ENCODE results near the gene TFAP2A.
A peak's percentile ranks its signal among the peaks of the same experiment; 100 is the strongest.

The TFAP2A gene

DNA sequence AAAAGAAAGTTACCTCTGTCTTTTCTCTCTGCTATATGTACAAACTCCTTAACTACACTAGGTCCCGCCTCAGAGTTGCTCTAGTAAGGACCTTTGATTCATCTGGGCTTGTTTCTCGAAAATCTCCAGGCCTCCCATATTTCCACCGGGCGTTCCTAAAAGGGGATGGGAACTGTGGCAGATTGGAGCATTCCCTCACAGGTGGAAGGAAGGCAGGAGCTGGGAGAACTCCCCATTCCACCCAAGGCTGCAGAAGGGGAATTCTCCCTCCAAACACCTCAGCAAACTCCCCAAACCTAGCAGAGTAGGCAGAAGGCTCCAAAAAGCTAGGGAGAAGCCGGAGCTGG is 1.6 kb upstream of the TFAP2A start:
- no peak overlapping the region for H3K4me3 Mint-ChIP-seq
- peaks cover 100% of the 10 kb centered on the region for H3K27me3 Mint-ChIP-seq (ENCODE audit: low read depth, poor library complexity)
- no peaks in the 10 kb centered on the region for H3K36me3 Mint-ChIP-seq (ENCODE audit: low read depth)
- H3K4me1 Mint-ChIP-seq, result peaks cover 57% of the 10 kb centered on the region
- no peaks in the 10 kb centered on the region for H3K9me3 Mint-ChIP-seq
- TF ChIP-seq, protein P1, sequence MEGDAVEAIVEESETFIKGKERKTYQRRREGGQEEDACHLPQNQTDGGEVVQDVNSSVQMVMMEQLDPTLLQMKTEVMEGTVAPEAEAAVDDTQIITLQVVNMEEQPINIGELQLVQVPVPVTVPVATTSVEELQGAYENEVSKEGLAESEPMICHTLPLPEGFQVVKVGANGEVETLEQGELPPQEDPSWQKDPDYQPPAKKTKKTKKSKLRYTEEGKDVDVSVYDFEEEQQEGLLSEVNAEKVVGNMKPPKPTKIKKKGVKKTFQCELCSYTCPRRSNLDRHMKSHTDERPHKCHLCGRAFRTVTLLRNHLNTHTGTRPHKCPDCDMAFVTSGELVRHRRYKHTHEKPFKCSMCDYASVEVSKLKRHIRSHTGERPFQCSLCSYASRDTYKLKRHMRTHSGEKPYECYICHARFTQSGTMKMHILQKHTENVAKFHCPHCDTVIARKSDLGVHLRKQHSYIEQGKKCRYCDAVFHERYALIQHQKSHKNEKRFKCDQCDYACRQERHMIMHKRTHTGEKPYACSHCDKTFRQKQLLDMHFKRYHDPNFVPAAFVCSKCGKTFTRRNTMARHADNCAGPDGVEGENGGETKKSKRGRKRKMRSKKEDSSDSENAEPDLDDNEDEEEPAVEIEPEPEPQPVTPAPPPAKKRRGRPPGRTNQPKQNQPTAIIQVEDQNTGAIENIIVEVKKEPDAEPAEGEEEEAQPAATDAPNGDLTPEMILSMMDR (IDR thresholded peaks at IDR 0.05), result no peak
- H3K27ac Mint-ChIP-seq, result no peak overlapping the region
- no peak for DNase-seq

DNA sequence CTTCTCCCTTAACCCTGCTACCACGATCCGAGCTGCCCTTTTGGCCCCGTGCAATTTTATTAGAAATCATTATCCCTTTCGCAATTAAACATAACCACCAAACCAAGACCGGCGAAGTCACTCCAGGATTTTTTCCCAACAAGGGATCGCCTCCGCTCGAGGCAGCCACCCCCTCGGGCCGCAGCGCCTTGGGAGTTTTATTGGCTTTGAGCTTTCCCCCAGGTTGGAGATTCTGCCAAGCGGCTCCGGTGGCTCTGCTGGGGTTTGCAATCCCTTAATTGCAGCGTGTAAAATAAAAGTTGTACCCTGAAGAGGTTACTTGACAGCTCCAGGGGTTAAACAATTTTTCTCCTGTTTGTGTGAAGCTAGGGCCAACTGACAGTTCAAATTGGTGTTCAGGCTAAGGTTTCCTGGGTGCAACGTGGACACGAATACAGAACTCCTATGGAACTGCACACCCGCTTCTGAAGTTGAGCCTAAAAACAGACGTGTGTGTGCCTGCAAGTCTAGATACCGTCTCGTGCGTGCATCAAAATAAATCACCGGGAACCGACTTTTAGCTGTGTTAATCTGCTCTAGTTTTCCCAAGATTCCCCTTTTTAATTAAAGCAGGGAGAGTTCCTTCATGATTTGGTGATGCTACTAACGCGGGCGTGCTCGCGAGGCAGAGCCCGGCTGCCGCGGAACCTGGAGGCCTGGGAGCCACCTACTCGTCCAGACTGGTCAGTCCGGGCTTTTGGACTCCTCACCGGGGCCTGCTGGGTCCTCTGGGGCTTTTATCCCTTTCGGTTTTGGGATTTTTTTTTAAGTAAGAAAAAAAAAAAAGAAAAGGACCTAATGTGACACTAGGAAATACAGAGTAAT is 975 bp upstream of the TFAP2A start:
- TF ChIP-seq, protein P1 (IDR thresholded peaks at IDR 0.05), result no peak
- Mint-ChIP-seq H3K4me3 (peak overlapping the region; percentile 67), H3K27ac (no peak overlapping the region), H3K4me1 (peaks cover 61% of the 10 kb centered on the region), H3K9me3 (no peaks in the 10 kb centered on the region), H3K36me3 (ENCODE audit: low read depth) (no peaks in the 10 kb centered on the region), H3K27me3 (ENCODE audit: low read depth, poor library complexity) (peaks cover 100% of the 10 kb centered on the region)
- DNase-seq, result no peak

DNA sequence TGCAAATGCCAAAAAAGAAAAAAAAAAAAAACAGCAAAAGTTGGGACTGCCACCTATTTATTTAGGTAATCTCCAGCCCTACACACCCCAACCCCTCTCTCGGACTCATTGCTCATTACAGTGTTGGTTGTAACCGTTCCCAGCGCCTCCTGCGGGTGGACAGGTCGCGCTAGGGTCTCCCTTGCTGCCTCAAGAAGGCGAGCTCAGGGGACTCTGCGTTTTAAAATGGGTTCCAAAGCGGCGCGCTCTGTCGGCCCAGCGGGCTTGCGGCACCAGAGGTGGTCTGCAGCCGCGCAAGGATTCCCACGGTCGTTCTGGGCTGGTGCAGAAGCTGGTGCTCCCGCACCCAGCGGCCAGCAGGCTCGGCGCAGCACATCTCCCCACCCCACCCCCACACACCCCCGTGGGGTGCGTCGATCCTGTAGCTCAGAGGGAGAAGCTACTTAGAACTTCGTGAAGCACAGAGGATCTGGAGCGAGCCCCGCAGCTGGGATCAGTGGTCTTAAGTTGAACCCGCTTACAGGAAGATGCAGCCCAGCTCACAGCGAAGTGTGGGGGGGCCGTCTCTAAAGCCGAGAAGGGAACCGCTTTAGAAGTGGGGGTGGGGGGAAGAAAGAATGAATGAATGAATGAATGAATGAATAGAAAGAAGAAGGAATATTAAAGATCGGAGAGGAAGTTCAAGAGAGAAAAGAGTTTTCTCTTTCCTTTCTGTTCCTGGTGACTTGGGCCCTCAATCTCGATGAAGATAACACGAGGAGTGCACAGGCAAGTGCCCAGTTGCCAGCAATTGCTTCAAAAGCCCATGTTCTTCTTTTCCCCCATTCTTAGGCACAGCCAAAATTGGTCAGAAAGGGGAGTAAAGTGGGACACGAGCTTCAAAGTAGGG is 780 bp downstream of the TFAP2A start:
- Mint-ChIP-seq H3K27me3 (ENCODE audit: low read depth, poor library complexity) (peaks cover 100% of the 10 kb centered on the region), H3K4me1 (peaks cover 54% of the 10 kb centered on the region), H3K27ac (no peak overlapping the region), H3K36me3 (ENCODE audit: low read depth) (no peaks in the 10 kb centered on the region), H3K9me3 (peaks cover 15% of the 10 kb centered on the region), H3K4me3 (peak overlapping the region; percentile 76)
- peak; percentile 46 for DNase-seq
- TF ChIP-seq, protein P1 (IDR thresholded peaks at IDR 0.05), result no peak

DNA sequence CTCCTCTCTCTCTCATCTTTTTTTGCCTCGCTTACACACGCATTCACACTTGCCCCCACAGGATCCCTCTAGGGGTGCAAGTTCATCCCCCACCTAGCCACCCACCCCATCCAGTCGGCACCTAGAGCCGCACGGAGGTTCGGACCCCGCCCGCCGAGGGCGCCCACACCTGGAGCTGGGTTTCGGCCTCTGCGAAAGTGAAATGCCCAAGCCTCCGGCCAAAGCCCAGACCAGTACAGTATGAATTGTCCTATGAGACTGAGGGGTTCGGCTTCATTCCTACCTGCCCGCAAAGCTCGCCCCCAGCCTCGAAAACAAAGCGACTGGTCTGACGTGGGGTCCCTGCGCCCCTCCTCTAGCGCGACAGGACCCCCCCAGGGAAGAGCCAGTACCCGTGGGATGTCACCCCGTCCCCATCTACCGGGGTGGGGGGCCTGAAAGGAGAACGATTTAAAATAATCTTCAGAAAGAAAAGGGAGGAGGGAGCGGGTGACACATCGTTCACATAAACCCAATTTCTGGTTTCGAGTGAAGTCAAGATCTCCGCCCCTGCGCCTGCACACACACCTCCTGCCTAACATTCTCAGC is 1.5 kb downstream of the TFAP2A start:
- peaks cover 54% of the 10 kb centered on the region for H3K4me1 Mint-ChIP-seq
- H3K9me3 Mint-ChIP-seq, result peaks cover 15% of the 10 kb centered on the region
- peaks cover 100% of the 10 kb centered on the region for H3K27me3 Mint-ChIP-seq (ENCODE audit: low read depth, poor library complexity)
- peak overlapping the region; percentile 76 for H3K4me3 Mint-ChIP-seq
- peak overlapping the region; percentile 84 for H3K27ac Mint-ChIP-seq
- DNase-seq, result no peak
- TF ChIP-seq, protein P1 (IDR thresholded peaks at IDR 0.05), result no peak
- H3K36me3 Mint-ChIP-seq (ENCODE audit: low read depth), result no peaks in the 10 kb centered on the region

DNA sequence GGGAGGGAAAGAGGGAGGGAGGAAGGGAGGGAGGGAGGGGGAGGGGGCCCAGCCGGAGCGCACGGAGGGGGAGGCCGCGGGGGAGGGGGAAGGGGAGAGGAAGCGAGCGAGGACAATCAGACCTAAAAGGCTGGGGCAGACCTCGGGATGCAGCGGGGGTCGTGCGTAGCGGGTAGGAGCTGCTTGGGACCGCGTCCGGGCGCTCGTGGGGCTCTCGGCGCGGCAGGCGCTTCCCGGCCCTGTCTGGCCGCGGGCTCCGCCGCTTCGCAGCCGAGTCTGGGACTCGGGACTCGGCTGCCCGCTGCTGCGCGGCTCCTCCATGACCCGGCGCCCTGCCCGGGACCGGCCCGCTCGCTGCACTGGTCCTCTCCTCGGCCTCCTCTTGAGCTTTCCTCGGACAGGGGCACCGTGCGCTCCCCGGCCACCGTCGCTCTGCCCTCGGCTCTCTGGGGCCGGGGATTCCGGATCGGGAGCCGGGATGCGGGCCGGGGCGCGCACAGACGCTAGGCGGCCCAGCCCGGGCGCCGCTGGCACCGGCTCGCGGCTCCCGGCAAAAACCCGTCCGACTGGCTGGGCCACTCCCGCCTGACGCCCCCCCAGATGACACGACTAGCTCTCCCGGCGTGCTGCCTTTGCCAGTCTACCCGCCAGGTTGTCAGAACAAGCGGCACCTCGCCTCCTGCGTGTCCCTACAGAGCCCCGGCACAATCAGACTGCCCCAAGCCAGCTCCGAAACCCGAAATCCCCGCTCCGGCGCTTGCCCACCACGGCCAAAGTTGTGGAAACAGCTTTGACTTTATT is 2.2 kb downstream of the TFAP2A start:
- Mint-ChIP-seq H3K4me3 (peak overlapping the region; percentile 79), H3K36me3 (ENCODE audit: low read depth) (no peaks in the 10 kb centered on the region), H3K27me3 (ENCODE audit: low read depth, poor library complexity) (peaks cover 100% of the 10 kb centered on the region), H3K9me3 (peaks cover 15% of the 10 kb centered on the region), H3K27ac (peak overlapping the region; percentile 84), H3K4me1 (peaks cover 49% of the 10 kb centered on the region)
- TF ChIP-seq, protein P1 (IDR thresholded peaks at IDR 0.05), result no peak
- peak; percentile 52 for DNase-seq
